OCI-LY1 (cell line): Measurements from ENCODE around the gene ELMOD3.
"Not testable (repeated sequence)": the region's sequence is repeated elsewhere in the genome, so short reads cannot be mapped to it uniquely, and the experiment has no call there.

Experiments
- H2AFZ ChIP-seq: fragments of 200-600 bp; sonication (generic), shearing (Covaris generic); 2 replicates; pipeline ENCODE4 v1.6.0; 2014; ENCODE audit warnings: antibody characterized with exemption, mild to moderate bottlenecking, low read length
- H3F3A ChIP-seq: fragments of 200-600 bp; sonication (generic), shearing (Covaris generic); 2 replicates; pipeline ENCODE4 v1.6.0; 2014; ENCODE audit warnings: mild to moderate bottlenecking, antibody characterized with exemption, low read length, moderate library complexity; ENCODE audit not compliant: insufficient read depth
- H3K27ac ChIP-seq: fragments of 200-600 bp; sonication (generic); 2 replicates; pipeline ENCODE4 v1.5.1; 2014; ENCODE audit warnings: low read length, mixed run types, mild to moderate bottlenecking, low read depth; ENCODE audit not compliant: poor library complexity, severe bottlenecking
- H3K27me3 ChIP-seq: fragments of 200-600 bp; sonication (generic); 2 replicates; pipeline ENCODE4 v1.6.0; 2014; ENCODE audit warnings: antibody characterized with exemption, mild to moderate bottlenecking, low read length, moderate library complexity; ENCODE audit not compliant: insufficient read depth
- H3K36me3 ChIP-seq: fragments of 200-600 bp; sonication (generic); 2 replicates; pipeline ENCODE4 v1.6.1; 2014; ENCODE audit warnings: mild to moderate bottlenecking, antibody characterized with exemption, low read length, moderate library complexity, mixed read lengths; ENCODE audit not compliant: insufficient read depth
- H3K4me1 ChIP-seq: fragments of 200-600 bp; sonication (generic); 2 replicates; pipeline ENCODE4 v1.5.1; 2014; ENCODE audit warnings: mild to moderate bottlenecking, low read length, moderate library complexity; ENCODE audit not compliant: insufficient read depth, severe bottlenecking
- H3K4me2 ChIP-seq: fragments of 200-600 bp; sonication (generic), shearing (Covaris generic); 2 replicates; pipeline ENCODE4 v1.6.1; 2014; ENCODE audit warnings: low read length
- H3K4me3 ChIP-seq: fragments of 200-600 bp; sonication (generic); 2 replicates; pipeline ENCODE4 v1.5.1; 2014; ENCODE audit warnings: low read length, low read depth, mild to moderate bottlenecking, mixed read lengths; ENCODE audit not compliant: poor library complexity, severe bottlenecking
- H3K79me2 ChIP-seq: fragments of 200-600 bp; shearing (Covaris generic); 2 replicates; pipeline ENCODE4 v1.6.1; 2016; ENCODE audit warnings: mixed run types, low read length, mixed read lengths; ENCODE audit not compliant: insufficient read depth
- H3K9ac ChIP-seq: fragments of 200-600 bp; sonication (generic), shearing (Covaris generic); 2 replicates; pipeline ENCODE4 v1.6.1; 2014; ENCODE audit warnings: mild to moderate bottlenecking, low read length, mixed read lengths
- H3K9me2 ChIP-seq: fragments of 200-600 bp; sonication (generic), shearing (Covaris generic); 2 replicates; pipeline ENCODE4 v1.6.1; 2014; ENCODE audit warnings: low read depth, mild to moderate bottlenecking, low read length, mixed read lengths
- H3K9me3 ChIP-seq: fragments of 200-600 bp; shearing (Covaris generic); 2 replicates; pipeline ENCODE4 v1.6.1; 2014; ENCODE audit warnings: low read length, mixed read lengths
- H4K20me1 ChIP-seq: fragments of 200-600 bp; sonication (generic), shearing (Covaris generic); 2 replicates; pipeline ENCODE4 v1.6.0; 2016; ENCODE audit warnings: mild to moderate bottlenecking, low read length; ENCODE audit not compliant: insufficient read depth
- EZH2 ChIP-seq: fragments of 200-600 bp; sonication (generic), shearing (Covaris generic); IDR thresholded peaks from 2 replicates; pipeline ENCODE4 v1.8.0; 2017; ENCODE audit warnings: borderline replicate concordance, mixed run types, mild to moderate bottlenecking, antibody characterized with exemption, low read length, moderate library complexity, mixed read lengths
- TF ChIP-seq, protein P1 (sequence below): fragments of 200-600 bp; sonication (generic), shearing (Covaris generic); IDR thresholded peaks from 2 replicates; pipeline ENCODE4 v1.5.1; 2017; ENCODE audit warnings: mild to moderate bottlenecking, antibody characterized with exemption, low read length, moderate library complexity, mixed read lengths

ELMOD3 gene

DNA sequence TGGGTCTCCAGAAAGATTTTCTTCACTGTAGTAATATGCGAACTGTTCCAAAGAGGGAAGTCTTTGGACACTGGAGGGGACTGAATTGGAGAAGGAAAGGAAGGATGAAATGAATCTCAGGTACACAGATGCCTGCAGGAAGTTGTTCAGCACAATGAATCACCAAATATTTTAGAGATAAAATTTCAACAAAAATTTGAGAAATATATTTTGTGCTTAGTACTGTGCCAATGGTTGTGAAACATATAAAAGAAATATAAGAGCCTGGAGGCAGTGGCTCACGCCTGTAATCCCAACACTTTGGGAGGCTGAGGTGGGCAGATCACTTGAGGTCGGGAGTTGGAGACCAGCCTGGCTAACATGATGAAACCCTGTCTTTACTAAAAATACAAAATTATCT is 3.2 kb downstream of the ELMOD3 start:
- Histone ChIP-seq H4K20me1 (no peaks in the 10 kb centered on the region), H3K4me3 (no peak overlapping the region), H3K4me1 (peaks cover 24% of the 10 kb centered on the region), H3K27ac (no peak overlapping the region), H3K9me2 (no peaks in the 10 kb centered on the region), H2AFZ (no peak overlapping the region), H3K79me2 (no peaks in the 10 kb centered on the region), H3K9me3 (no peaks in the 10 kb centered on the region), H3K4me2 (no peak overlapping the region), H3F3A (no peaks in the 10 kb centered on the region), H3K36me3 (peaks cover 34% of the 10 kb centered on the region), H3K9ac (no peak overlapping the region), H3K27me3 (no peaks in the 10 kb centered on the region)
- no peak for TF ChIP-seq EZH2

DNA sequence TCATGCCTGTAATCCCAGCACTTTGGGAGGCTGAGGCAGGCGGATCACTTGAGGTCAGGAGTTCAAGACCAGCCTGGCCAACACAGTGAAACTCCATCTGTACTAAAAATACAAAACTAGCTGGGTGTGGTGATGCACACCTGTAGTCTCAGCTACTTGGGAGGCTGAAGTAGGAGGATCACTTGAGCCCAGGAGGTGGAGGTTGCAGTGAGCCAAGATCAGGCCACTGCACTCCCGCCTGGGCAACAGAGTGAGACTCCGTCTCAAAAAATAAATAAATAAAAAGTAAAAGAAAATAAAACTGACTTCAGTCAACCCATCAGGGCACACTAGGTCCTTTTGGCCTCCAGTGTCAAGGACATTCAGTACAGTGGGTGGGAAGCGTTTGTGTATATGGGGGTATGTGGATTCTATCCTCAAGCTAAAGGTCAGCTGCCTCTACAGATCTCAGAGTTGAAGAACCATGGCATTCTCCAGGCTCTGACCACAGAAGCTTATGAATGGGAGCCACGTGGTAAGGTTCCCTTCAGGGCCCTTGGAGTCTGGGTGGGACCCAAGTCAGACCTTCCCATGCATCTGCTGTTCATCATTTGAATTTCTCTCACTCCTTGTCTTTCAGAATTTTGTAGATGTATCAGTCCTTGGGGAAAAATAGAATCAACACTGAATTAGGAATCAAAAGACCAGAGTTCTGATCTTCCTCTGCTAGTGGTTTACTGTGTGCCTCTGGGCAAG is 8.3 kb downstream of the ELMOD3 start:
- H3K4me1 ChIP-seq, H3F3A ChIP-seq, H3K9ac ChIP-seq, H2AFZ ChIP-seq, H3K79me2 ChIP-seq, H4K20me1 ChIP-seq, H3K9me2 ChIP-seq, H3K4me3 ChIP-seq, H3K4me2 ChIP-seq, H3K27me3 ChIP-seq, H3K27ac ChIP-seq, H3K9me3 ChIP-seq: not testable (repeated sequence)
- H3K36me3 ChIP-seq = peaks cover 31% of the 10 kb centered on the region

DNA sequence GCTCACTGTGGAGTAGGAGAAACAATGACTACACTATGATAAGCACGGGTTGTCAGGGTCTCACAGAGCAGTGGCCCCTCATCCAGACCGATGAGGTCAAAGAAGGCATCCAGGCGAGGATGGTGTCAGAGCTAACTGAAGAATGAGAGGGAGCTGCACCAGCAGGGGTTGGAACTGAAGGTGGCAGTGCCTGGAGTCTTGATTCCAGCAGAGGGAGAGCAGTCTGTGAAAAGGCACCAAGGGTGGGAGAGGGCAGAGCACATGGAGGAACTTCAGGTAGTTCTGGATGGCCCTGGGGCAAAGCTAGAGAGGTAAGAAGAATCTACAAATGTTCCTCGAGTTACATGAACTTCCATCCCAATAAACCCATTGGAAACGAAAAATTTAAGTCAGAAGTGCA is 12.6 kb downstream of the ELMOD3 start:
- Histone ChIP-seq H3K9ac (no peak overlapping the region), H2AFZ (no peak overlapping the region), H3K36me3 (peaks cover 13% of the 10 kb centered on the region), H3K79me2 (no peaks in the 10 kb centered on the region), H4K20me1 (no peaks in the 10 kb centered on the region), H3F3A (no peaks in the 10 kb centered on the region), H3K4me3 (no peak overlapping the region), H3K9me3 (no peaks in the 10 kb centered on the region), H3K27me3 (no peaks in the 10 kb centered on the region), H3K4me1 (no peaks in the 10 kb centered on the region), H3K27ac (no peak overlapping the region), H3K9me2 (no peaks in the 10 kb centered on the region), H3K4me2 (no peak overlapping the region)
- TF ChIP-seq EZH2 = no peak
- TF ChIP-seq, protein P1, sequence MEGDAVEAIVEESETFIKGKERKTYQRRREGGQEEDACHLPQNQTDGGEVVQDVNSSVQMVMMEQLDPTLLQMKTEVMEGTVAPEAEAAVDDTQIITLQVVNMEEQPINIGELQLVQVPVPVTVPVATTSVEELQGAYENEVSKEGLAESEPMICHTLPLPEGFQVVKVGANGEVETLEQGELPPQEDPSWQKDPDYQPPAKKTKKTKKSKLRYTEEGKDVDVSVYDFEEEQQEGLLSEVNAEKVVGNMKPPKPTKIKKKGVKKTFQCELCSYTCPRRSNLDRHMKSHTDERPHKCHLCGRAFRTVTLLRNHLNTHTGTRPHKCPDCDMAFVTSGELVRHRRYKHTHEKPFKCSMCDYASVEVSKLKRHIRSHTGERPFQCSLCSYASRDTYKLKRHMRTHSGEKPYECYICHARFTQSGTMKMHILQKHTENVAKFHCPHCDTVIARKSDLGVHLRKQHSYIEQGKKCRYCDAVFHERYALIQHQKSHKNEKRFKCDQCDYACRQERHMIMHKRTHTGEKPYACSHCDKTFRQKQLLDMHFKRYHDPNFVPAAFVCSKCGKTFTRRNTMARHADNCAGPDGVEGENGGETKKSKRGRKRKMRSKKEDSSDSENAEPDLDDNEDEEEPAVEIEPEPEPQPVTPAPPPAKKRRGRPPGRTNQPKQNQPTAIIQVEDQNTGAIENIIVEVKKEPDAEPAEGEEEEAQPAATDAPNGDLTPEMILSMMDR = no peak

DNA sequence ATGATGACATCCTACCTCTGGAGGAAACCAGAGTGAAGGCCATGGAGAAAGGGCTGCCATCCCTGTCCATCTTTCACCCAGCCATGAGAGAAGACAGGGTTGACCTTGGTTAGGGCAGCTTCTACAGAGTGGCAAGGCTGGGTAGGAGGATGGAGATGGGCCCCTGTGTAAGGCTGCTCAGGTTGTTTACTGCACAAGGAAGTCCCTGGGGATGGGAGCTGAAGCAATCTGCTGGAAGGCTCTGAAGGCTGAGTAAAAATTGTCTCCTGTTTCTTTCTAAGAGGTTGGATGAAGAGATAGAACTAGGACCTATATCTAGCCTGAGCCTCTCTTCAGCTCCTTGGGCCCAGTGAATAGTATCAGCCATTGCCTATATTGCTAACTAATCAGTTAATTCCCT is 14.4 kb downstream of the ELMOD3 start:
- no peaks in the 10 kb centered on the region for H3K27me3 ChIP-seq
- no peak overlapping the region for H3K4me2 ChIP-seq
- H3K27ac ChIP-seq = no peak overlapping the region
- H3K9me2 ChIP-seq = no peaks in the 10 kb centered on the region
- H3K4me1 ChIP-seq = no peaks in the 10 kb centered on the region
- H3K79me2 ChIP-seq = no peaks in the 10 kb centered on the region
- no peaks in the 10 kb centered on the region for H3F3A ChIP-seq
- H3K36me3 ChIP-seq = no peaks in the 10 kb centered on the region; the same call in 1 of the 2 replicates
- H3K9ac ChIP-seq = no peak overlapping the region
- no peaks in the 10 kb centered on the region for H4K20me1 ChIP-seq
- H2AFZ ChIP-seq = no peak overlapping the region
- no peaks in the 10 kb centered on the region for H3K9me3 ChIP-seq
- no peak for TF ChIP-seq EZH2
- TF ChIP-seq, protein P1 = no peak
- no peak overlapping the region for H3K4me3 ChIP-seq
